Pulmonary artery endothelial cell (primary cell): ENCODE results near the gene WRAP73. TPM values are rescaled to one million over a fixed set of nuclear protein-coding genes. Genes with fewer than 3 reads are reported as not detected.
"Not testable (repeated sequence)": the region's sequence is repeated elsewhere in the genome, so short reads cannot be mapped to it uniquely, and the experiment has no call there.

Source experiments
- DNase-seq: peaks from one replicate; pipeline ENCODE4 v3.0.0-alpha.2; 2011; ENCODE audit warnings: low read depth, low spot score
- total RNA-seq: library from RNA; depleted of rRNA; stranded (reverse); fragments of >200 nt; gene quantifications from 2 replicates; pipeline ENCODE4 v1.2.3, GENCODE V29; 2014

The WRAP73 gene
- total RNA-seq, 1 donor from 2014 or later, result 25.5 TPM

- DNase-seq, result no peak
Measured at GRCh38 chr1:3599286-3599811, 50.6 kb downstream of the WRAP73 start.

- DNase-seq, result no peak
Measured at GRCh38 chr1:3598522-3599285, 51.2 kb downstream of the WRAP73 start.

DNA sequence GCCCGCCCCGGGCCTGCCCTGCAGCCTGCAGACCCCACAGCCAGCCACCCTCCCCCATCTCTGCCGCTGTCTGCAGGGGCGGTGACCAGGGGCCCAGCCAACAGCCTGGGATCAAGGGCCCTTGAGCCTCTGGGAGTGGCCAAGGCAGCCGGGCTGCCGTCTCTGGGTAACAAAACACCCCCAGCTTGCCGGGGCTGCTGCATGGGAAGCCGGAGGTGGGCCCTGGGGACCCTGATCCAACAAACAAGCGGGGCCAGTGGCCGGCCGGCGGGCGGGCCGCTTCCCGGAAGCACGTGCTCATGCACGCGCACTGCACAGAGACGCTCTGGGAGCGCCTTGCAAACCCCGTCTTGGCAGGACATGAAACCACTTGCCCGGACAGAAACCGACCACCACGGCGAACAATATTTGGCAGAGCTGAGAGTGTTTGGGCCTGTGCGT lies 51.8 kb downstream of the WRAP73 start:
- DNase-seq, result no peak

DNA sequence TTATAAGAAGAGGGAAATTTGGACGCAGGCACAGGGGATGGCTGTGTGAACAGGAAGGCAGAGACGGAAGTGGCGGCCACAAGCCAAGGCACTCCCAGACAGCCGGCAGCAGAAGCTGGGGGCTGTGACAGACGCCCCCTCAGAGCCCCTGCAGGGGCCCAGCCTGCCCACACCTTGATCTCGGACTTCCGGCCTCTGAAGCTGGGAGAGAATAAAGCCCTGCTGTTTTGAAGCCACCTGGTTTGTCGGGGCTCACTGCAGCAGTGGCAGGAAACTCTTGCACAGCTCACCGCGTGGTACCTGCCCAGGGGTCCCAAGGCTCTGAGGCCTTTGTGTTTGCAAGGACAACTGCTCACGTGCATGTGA lies 52.3 kb downstream of the WRAP73 start:
- DNase-seq, result no peak

- no peak for DNase-seq
Measured at GRCh38 chr1:3596663-3597598, 53.0 kb downstream of the WRAP73 start.

- no peak for DNase-seq
Measured at GRCh38 chr1:3595949-3596348, 54.0 kb downstream of the WRAP73 start.

DNA sequence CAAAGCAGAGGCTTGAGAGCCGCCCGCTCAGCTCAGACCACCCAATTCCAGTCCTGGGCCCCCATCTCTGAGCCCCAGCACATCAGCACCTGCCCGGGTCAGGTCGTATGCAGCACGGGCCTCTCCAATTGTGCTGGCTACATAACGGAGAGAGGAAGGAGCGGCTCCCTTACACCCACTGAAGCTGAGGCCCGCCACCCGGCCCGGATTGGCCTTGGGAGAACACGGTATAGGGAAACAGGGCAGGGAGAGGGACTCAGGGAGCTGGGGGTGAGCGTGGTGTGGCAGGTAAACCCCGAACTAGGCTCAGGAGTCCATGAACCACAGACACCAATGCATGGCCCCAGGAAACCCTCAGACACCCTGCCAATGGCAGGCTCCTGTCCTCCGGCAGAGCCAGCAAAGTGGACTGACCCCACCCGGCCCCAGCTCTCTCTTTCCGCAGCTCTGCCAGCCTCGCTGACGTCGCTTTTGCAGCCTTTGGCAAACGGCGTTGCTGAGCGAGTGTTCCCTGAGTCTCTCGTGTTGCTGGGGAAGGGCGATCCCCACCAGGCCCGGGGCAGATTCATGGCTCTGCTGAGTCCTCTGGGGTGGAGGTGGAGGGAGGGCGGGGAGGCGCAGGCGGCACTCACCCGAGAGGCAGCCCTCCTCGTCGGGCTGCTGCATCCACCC lies 55.1 kb downstream of the WRAP73 start:
- no peak for DNase-seq

GRCh38 chr1:3593745-3594144 lies 56.2 kb downstream of the WRAP73 start:
- DNase-seq, result no peak

- DNase-seq, result no peak
Measured at GRCh38 chr1:3593334-3593733, 56.6 kb downstream of the WRAP73 start.

- no peak for DNase-seq
Measured at GRCh38 chr1:3590951-3591865, 58.7 kb downstream of the WRAP73 start.

DNA sequence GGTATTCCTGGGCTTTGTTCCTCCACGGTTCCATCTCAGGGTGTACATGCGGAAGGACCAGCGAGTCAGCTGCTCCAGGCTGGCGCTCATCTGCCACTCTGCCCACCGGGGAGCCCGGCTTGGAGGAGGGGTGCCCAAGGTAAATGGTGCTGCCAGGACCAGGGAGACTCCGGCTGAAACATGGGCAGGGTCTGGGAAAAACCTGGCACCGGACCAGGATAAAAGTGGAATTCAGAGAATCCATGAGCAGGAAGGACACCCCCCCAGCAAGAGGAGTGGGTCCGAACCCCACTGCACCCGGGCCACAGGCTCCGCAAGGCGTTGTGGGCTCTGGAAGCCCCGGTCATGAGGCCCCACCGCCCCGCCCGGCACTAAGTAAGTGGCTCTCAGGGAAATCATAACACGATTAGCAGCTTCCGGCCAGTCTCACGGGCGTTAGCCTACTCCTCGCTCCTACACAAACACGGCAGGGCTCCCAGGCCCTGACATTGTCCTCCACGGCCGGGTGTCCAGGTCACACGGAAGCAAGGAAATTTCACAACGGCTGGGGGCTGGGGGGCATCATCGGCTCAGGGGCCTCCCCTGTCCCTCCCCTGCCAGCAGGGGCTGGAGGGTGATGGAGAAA lies 59.7 kb downstream of the WRAP73 start:
- no peak for DNase-seq

DNA sequence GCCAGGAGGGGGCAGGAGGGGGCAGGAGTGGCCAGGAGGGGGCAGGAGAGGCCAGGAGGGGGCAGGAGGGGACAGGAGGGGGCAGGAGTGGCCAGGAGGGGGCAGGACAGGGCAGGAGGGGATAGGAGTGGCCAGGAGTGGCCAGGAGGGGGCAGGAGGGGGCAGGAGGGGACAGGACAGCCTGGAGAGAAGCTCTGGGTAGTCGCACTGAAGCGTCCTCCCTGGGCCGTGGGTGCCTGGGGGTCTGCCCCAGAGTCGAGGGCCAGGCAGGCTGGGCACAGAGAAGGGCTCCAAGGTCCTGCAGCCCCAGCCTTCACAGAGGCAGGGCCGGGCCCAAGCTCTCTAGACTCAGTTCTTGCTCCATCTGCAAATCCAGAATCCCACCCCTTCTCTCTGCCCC lies 61.5 kb downstream of the WRAP73 start:
- no peak for DNase-seq

DNA sequence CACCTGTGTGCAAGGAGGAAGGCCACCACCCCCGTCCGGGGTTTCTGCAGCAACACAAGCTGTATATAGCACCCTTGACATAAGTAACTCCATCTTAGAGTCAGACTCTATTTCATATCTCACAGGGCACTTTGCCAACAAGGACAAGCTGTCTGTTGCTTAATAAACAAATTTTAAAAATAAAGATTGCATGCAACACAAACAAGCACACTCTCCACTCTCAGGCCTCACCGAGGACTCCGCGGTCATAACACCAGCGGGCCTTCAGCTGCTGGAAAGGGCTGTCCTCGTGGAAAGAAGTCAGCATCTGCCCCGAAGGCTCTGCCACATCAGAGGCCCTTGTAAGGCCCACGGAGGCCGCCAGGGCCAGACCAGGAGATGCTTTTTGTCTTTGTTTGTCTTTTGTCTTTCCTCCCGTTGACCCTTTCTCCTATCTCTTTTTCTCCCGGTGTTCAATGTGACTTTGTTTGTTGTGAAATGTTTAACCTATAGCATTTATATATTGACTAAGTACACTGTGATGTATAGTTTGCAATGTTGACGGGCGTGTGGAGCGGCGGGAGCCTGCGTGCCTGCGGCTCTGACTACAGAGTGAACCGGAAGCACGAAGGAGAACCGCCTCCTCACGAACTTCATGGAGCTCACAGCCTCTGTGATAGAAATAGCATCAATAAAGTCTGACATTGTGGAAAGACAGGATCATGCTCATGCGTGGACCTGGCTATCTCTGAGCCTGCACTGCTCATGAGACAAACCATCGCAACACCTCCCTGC lies 62.7 kb downstream of the WRAP73 start:
- no peak for DNase-seq

DNA sequence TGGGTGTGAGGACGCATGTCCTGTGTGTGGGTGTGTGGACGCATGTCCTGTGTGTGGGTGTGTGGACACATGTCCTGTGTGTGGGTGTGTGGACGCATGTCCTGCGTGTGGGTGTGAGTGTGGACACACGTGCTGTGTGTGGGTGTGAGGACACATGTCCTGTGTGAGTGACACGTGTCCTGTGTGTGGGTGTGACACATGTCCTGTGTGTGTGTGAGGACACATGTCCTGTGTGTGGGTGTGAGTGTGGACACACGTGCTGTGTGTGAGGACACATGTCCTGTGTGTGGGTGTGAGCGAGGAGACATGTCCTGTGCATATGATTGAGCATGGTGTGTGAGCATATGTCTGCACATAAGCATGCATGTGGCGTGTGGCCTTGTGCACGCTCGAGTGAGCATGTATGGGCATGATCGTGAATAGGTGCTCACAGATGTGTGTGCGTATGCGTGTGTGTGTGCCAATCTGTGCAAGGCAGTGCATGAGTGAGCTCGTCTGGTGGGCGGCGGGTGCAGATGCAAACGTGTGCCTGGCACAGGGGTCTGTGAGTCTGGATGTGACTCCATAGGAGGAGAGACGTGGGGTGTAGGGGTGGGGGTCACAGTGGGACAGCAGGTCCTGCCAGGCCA lies 63.8 kb downstream of the WRAP73 start:
- DNase-seq, result no peak

DNA sequence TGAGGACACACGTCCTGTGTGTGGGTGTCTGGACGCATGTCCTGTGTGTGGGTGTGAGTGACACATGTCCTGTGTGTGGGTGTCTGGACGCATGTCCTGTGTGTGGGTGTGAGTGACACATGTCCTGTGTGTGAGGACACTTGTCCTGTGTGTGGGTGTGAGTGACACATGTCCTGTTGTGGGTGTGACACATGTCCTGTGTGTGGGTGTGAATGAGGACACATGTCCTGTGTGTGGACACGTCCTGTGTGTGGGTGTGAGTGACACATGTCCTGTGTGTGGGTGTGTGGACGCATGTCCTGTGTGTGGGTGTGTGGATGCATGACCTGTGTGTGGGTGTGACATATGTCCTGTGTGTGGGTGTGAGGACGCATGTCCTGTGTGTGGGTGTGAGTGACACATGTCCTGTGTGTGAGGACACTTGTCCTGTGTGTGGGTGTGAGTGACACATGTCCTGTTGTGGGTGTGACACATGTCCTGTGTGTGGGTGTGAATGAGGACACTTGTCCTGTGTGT lies 64.5 kb downstream of the WRAP73 start:
- not testable (repeated sequence) for DNase-seq

DNA sequence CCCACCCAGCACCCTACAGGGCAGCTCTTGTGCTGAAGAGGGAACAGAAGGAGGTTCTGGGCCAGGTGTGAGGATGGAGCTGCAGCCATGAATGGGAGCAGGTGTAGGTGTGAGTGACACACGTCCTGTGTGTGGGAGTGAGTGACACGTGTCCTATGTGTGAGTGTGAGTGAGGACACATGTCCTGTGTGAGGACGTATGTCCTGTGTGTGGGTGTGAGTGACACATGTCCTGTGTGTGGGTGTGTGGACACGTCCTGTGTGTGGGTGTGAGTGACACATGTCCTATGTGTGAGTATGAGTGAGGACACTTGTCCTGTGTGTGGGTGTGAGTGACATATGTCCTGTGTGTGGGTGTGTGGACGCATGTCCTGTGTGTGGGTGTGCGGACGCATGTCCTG lies 65.0 kb downstream of the WRAP73 start:
- DNase-seq, result no peak

- not testable (repeated sequence) for DNase-seq
Measured at GRCh38 chr1:3583751-3584150, 66.2 kb downstream of the WRAP73 start.

DNA sequence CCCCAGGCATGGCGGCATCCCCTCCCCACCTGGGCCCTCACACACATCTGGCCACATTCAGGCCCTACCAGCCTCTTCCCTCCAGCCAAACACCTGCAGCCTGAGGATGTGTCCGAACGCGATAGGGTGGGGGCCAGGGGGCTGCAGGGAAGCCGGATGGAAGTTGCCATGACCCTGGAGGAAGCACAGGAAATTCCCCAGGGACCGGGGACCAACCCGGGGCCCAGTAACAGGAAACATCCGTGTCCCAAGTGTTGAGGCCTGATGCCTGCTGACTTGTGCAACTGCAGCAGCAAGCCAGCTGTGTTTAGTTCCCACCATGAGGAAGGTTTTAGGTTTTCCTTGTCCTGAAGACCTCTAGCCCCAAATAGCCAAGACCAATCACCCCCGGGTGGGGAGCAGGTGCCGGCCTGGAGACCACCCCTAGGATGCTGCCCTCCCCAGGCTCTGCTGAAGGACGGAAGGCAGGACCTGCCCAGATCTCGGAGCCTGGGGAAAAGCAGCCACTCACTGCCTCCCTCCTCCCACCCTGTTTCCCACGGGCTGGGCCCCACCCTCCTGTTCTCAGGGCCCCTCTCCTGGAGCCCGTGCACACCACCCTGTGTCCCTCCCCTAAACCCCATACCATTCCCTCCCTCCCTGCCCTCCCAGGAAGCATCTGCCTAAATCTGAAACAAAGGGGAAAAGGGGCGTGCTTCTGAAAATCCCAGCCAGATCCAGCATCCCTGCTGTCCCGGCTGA lies 68.4 kb downstream of the WRAP73 start:
- DNase-seq, result no peak
